HG02763 (cell line): ENCODE measurements around the gene CUX1.
"Not testable (repeated sequence)": the region's sequence is repeated elsewhere in the genome, so short reads cannot be mapped to it uniquely, and the experiment has no call there.

Experiments
- ATAC-seq: cut with Tn5 transposase; IDR thresholded peaks from one replicate; pipeline ENCODE4 v1.9.1; 2021; ENCODE audit warnings: mild to moderate bottlenecking, moderate library complexity; ENCODE audit not compliant: unreplicated experiment

Gene CUX1

DNA sequence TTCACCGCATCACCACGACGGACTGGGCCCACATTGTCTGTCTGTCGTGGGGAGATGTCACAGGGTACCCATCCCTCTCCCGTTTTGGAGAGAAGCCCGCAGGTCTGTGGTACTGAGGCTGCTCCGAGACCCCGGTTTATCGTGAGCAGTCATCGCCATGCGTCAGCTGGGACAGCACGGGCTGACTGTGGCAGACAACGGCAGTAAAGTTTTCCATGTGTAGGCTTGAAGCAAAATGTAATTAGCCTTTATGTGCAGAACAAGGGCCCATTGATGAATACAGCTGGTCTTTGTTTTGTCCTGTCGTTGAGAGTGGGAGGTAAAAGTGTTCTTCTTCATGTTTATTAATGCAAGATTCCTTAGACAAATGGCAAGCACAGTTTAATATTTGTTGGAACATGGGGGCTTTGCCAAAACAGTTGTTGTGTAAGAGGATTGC, 301.8 kb downstream of the CUX1 start:
- ATAC-seq, result no peak

DNA sequence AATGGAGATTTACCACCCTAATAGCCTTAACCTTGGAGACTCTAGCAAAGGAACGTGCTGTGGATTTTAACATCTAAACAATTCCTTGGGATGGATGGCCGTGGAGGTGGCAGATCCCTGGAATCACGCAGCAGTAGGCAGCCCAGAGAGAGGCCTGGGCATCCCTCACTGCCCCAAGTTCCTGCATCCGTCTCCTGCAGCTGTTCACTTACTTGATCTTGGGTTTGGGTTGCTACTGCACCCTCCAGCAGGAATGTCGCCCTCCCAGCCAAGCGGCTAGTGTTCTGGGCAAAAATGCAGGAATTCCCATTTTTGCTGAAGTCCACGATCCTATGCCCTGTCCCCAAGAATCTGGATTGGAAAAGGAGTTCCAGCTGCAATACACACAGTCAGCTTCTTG, 302.5 kb downstream of the CUX1 start:
- ATAC-seq, result no peak

DNA sequence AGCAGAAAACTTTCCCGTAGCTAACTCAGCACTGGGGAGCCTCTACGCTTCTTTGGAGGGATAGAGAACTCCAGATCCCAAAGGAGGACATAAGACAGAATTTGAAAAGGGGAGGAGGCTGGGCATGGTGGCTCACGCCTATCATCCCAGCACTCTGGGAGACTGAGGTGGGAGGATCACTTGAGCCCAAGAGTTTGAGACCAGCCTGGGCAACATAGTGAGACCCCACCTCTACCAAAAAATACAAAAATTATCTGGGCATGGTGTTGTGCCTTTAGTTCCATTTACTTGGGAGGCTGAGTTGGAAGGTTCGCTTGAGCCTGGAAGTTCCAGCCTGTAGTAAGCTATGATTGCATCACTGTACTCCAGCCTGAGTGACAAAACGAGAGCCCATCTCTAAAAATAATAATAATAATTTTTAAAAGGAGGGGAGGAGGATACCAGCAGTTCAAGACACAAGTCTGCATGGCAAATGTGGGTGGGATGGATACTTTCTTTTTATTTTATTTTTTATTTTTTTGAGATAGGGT, 303.3 kb downstream of the CUX1 start:
- ATAC-seq, result no peak

GRCh38 chr7:102122026-102122425, 304.6 kb downstream of the CUX1 start:
- ATAC-seq, result no peak

- no peak for ATAC-seq
Measured at GRCh38 chr7:102125127-102125596, 307.7 kb downstream of the CUX1 start.

- ATAC-seq, result no peak
Measured at GRCh38 chr7:102128303-102128702, 310.9 kb downstream of the CUX1 start.

DNA sequence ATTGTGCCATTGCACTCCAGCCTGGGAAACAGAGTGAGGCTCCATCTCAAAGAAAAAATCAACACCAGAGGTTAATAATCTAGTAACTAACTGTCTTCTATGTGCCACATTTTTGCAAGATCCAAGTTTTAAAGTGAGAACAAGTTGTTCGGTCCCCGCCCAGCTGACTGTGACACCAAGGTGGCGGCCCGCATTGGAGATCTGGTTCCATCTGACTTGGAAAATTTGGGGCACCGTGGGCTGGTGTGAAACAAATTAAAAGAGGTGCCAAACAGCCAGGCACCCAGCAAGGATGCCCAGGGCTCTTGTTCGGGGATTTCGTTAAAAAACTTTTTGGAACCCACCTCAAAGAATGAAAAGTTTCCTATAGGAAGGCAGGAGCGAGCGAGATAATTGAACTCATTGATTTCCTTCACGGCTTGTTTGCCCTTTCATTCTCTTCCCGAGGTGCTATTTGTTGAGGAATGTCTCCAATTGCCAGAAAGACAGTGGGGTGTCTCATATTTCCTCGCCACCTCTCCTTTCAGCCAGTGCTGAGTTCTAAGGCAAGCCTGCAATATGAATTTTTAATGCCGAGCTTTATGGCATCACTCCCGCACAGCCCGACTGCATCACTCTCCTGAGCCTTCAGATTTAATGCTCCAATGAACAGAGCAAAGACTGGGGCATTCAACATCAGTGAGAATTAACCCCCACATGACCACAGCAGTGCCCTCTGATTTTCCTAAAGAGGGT, 312.4 kb downstream of the CUX1 start:
- ATAC-seq, result no peak

DNA sequence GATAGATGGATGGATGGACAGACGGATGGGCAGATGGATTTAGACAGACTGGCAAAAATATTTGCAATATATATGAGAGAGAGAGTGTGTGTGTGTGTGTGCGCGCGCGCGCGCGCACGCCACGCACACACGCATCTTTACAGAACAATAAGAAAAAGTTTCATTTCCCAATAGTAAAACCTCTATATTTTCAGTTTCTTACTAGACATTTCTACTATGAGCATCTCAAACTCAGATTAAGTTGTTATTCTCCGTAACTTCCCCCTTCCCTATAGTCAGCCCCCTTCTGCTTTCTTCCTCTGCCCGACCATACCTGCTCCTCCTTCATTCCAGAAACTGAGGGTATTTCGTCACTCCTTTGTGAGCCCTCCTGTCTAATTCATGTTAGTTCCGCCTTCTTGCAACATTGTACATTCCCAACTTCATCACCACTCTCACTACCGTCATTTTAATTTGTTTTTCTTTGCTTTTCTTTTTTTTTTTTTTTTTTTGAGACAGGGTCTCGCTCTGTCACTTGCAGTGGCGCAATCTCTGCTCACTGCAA, 314.9 kb downstream of the CUX1 start:
- ATAC-seq, result no peak

DNA sequence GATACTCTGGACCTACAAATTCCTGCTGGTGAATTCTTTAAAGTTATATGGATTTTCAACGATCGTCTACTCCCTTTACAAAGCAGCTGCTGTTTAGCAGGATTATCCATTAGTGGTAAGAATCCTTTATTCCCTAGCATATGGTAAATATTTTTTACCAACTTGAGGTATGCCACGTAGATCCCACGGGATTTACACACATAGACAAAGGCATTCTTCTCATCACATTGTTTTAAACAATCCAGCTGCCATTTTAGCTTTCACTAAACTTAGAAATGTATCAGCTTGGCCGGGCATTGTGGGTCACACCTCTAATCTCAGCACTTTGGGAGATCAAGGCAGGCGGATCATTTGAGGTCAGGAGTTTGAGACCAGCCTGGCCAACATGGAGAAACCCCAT, 321.2 kb downstream of the CUX1 start:
- no peak for ATAC-seq

- no peak for ATAC-seq
Measured at GRCh38 chr7:102140952-102141370, 323.5 kb downstream of the CUX1 start.

- not testable (repeated sequence) for ATAC-seq
Measured at GRCh38 chr7:102142433-102142832, 325.0 kb downstream of the CUX1 start.

GRCh38 chr7:102146122-102146521, 328.7 kb downstream of the CUX1 start:
- ATAC-seq, result no peak

- no peak for ATAC-seq
Measured at GRCh38 chr7:102147008-102147407, 329.6 kb downstream of the CUX1 start.

DNA sequence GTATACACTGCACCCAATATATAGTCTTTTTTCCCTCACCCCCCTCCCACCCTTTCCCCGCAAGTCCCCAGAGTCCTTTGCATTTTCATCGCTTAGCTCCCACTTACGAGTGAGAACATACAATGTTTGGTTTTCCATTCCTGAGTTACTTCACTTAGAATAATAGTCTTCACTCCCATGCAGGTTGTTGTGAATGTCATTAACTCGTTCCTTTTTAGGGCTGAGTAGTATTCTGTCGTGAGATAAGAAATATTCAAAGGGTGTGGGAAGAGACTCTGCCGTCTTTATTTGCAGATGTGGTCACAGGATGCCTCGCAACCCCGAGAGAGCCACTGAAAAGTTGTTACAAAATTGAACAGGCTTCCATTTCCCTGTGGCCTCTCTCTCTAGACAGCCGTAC, 331.4 kb downstream of the CUX1 start:
- ATAC-seq, result no peak

DNA sequence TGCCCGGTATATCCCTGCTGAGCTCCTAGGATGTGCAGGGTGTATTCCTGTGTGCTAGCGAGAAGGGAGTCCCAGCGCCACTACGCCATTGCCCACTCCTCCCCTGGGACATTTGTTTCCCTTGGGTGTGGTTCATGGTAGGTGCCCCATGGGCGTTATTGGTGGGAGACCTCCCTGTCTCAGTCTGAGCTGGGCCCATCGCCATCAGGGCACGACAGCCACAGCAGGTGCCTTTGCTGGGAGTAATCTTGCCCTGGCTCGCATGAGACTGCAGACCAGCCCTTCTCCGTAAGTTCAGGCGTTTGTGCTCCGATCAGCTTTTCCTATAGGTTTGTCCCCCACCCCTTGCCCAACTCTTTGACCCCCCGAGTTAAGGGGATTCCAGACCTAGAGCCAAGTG, 332.0 kb downstream of the CUX1 start:
- no peak for ATAC-seq

GRCh38 chr7:102150266-102150665, 332.8 kb downstream of the CUX1 start:
- no peak for ATAC-seq

DNA sequence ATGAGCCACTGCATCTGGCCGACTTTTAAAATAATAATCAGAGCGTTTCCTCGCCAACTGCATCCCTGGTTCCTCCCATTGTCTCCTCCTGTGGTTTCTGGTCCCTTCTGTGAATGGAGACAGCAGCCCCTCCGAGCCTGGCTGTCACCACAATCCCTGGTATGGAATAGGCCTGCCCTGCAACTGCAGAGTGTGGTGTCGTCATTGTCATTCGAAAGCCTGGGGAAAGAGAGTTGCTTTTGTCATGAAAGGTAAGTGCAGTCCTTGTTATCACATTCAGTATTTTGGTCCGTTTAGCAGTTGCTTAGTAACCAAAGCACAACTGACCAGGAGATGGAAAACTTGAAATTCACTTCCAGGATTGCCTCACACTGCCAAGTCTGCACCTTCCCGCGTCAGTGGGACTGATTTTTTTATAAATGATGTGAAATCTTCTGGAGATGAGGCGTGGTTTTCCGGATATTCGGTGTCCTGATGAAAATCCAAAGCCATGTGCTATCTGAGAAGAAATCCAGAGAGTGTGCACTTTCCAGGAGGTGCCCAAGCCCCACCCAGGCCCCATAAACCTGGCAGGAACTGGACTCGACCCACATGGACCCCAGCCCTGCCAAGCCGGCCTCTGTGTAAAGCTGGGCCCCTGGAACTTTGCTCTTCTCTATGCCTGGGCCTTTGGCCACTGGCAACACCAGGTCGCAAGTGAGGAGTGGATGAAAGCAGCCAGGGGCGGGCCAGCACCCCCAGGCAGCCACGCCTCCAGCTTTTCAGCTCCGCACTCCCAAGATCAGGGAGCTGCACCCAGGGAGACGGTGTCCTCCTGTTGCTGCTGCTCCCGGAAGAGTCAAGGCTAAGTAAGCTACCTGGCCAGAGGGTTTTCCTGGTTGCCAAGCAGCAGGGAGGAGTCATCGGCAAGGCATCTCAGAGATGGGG, 335.5 kb downstream of the CUX1 start:
- no peak for ATAC-seq

DNA sequence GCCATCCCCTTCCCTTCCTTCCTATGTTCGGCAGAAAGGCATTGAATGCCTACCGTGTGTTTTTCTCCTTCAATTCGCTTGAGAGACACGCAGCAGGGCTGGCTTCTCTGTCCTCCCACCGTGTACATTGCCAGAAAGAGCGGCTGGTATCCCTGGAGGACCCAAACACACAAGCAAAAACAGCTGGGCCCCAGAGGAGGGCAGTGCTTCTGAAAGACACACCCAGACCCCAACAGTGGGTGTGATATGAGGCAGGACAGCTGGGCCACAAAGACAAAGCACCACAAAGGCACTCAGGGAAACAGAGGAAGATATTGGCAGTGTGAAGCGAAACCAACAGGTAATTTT, 336.1 kb downstream of the CUX1 start:
- no peak for ATAC-seq

GRCh38 chr7:102154425-102154824, 337.0 kb downstream of the CUX1 start:
- ATAC-seq, result no peak

- no peak for ATAC-seq
Measured at GRCh38 chr7:102155821-102156441, 338.5 kb downstream of the CUX1 start.

GRCh38 chr7:102156867-102157266, 339.4 kb downstream of the CUX1 start:
- no peak for ATAC-seq
